ENCODE data around the gene NEK10. TPM values are rescaled to one million over a fixed set of nuclear protein-coding genes. Genes with fewer than 3 reads are reported as not detected.

Gene NEK10
- total RNA-seq, 1 experiment from 2014 or later: 5.7 TPM

GRCh38 chr3:27252646-27253045 is 116.5 kb downstream of the NEK10 start:
- CTCF ChIA-PET: interaction anchor here (2.8 kb wide), 1 partner anchor 118 kb away, joined by 11 read pairs; no protein-coding TSS in a partner anchor
- intact Hi-C loops (cut with micrococcal nuclease; ENCODE audit: unreplicated experiment): loop anchor here (1.0 kb wide), 1 partner anchor 118 kb away; no protein-coding TSS in a partner anchor

GRCh38 chr3:27244374-27244773 is 124.8 kb downstream of the NEK10 start:
- no peak overlapping the region for H3K27ac ChIP-seq (ENCODE audit: low read length)
- H3K4me3 ChIP-seq (ENCODE audit: low read depth in 2 of 2, low read length in 2 of 2): no peak overlapping the region
- POLR2A ChIA-PET: no interaction called here
- CTCF ChIA-PET: no interaction called here
- in situ Hi-C loops (cut with HindIII; ENCODE audit: low pct_unique_long_range_greater_than_20kb, low sequenced_read_pairs) (no loop called here), intact Hi-C loops (cut with micrococcal nuclease; ENCODE audit: unreplicated experiment) (no loop called here)
- DNase-seq (ENCODE audit: low read depth, low spot score) (no peak), ATAC-seq (no peak)
- TF ChIP-seq SIN3A (IDR thresholded peaks at IDR 0.05; ENCODE audit: borderline replicate concordance, insufficient read depth, low read depth, low read length): no peak
- TF ChIP-seq CTCF (IDR thresholded peaks at IDR 0.05): peak; percentile 25; the same call in 1 of the 2 replicates
- no peak for TF ChIP-seq REST (IDR thresholded peaks at IDR 0.05; ENCODE audit: insufficient read depth in 1 of 2, low read depth in 2 of 2, low read length in 1 of 2)
- TF ChIP-seq POLR2AphosphoS5 (IDR thresholded peaks at IDR 0.05; ENCODE audit: low read depth, low read length): no peak
- TF ChIP-seq TCF7L2 (IDR thresholded peaks at IDR 0.05; ENCODE audit: low read depth, low read length): no peak
- H3K36me3 ChIP-seq (ENCODE audit: control insufficient read depth, insufficient read depth, low read length): no peaks in the 10 kb centered on the region
- BruUV-seq (replicated peaks): no TSS peak
- H3K9me3 ChIP-seq (ENCODE audit: control insufficient read depth, insufficient read depth, low read depth, low read length): no peaks in the 10 kb centered on the region
- H3K4me1 ChIP-seq (ENCODE audit: control insufficient read depth, insufficient read depth, low read length): no peaks in the 10 kb centered on the region
- no peaks in the 10 kb centered on the region for H3K27me3 ChIP-seq (ENCODE audit: control insufficient read depth, insufficient read depth, low read length)

More at GRCh38 chr3:27252646-27253045, 116.5 kb downstream of the NEK10 start:
- Histone ChIP-seq H3K27ac (ENCODE audit: low read length) (no peak overlapping the region), H3K4me1 (ENCODE audit: control insufficient read depth, insufficient read depth, low read length) (no peaks in the 10 kb centered on the region), H3K27me3 (ENCODE audit: control insufficient read depth, insufficient read depth, low read length) (no peaks in the 10 kb centered on the region), H3K4me3 (ENCODE audit: low read depth in 2 of 2, low read length in 2 of 2) (no peak overlapping the region), H3K9me3 (ENCODE audit: control insufficient read depth, insufficient read depth, low read depth, low read length) (no peaks in the 10 kb centered on the region), H3K36me3 (ENCODE audit: control insufficient read depth, insufficient read depth, low read length) (no peaks in the 10 kb centered on the region)
- POLR2A ChIA-PET: no interaction called here
- no TSS peak for BruUV-seq (replicated peaks)
- ATAC-seq (no peak), DNase-seq (ENCODE audit: low read depth, low spot score) (no peak)
- in situ Hi-C loops (cut with HindIII; ENCODE audit: low pct_unique_long_range_greater_than_20kb, low sequenced_read_pairs): no loop called here
- TF ChIP-seq TCF7L2 (IDR thresholded peaks at IDR 0.05; ENCODE audit: low read depth, low read length): no peak

GRCh38 chr3:27239951-27240350 is 129.2 kb downstream of the NEK10 start:
- H3K27ac ChIP-seq (ENCODE audit: low read length): no peak overlapping the region
- no TSS peak for BruUV-seq (replicated peaks)
- H3K9me3 ChIP-seq (ENCODE audit: control insufficient read depth, insufficient read depth, low read depth, low read length): peaks cover 13% of the 10 kb centered on the region; the same call in 1 of the 2 replicates
- POLR2A ChIA-PET: interaction anchor here (0.7 kb wide), 1 partner anchor 71 kb away, joined by 4 read pairs; no protein-coding TSS in a partner anchor
- no peaks in the 10 kb centered on the region for H3K27me3 ChIP-seq (ENCODE audit: control insufficient read depth, insufficient read depth, low read length)
- intact Hi-C loops (cut with micrococcal nuclease; ENCODE audit: unreplicated experiment): no loop called here
- DNase-seq (ENCODE audit: low read depth, low spot score): no peak
- no peak overlapping the region for H3K4me3 ChIP-seq (ENCODE audit: low read depth in 2 of 2, low read length in 2 of 2)
- no peaks in the 10 kb centered on the region for H3K36me3 ChIP-seq (ENCODE audit: control insufficient read depth, insufficient read depth, low read length)
- CTCF ChIA-PET: no interaction called here
- TF ChIP-seq REST (IDR thresholded peaks at IDR 0.05; ENCODE audit: insufficient read depth in 1 of 2, low read depth in 2 of 2, low read length in 1 of 2) (no peak), CTCF (IDR thresholded peaks at IDR 0.05) (no peak), TCF7L2 (IDR thresholded peaks at IDR 0.05; ENCODE audit: low read depth, low read length) (no peak), POLR2AphosphoS5 (IDR thresholded peaks at IDR 0.05; ENCODE audit: low read depth, low read length) (no peak), SIN3A (IDR thresholded peaks at IDR 0.05; ENCODE audit: borderline replicate concordance, insufficient read depth, low read depth, low read length) (no peak)
- in situ Hi-C loops (cut with HindIII; ENCODE audit: low pct_unique_long_range_greater_than_20kb, low sequenced_read_pairs): no loop called here
- ATAC-seq: no peak
- H3K4me1 ChIP-seq (ENCODE audit: control insufficient read depth, insufficient read depth, low read length): no peaks in the 10 kb centered on the region

All from Panc1 (cell line).